ENCODE measurements around the gene SOST. TPM values are rescaled to one million over a fixed set of nuclear protein-coding genes. Genes with fewer than 3 reads are reported as not detected.

Gene SOST
- total RNA-seq (2022) (not detected in 2 replicates), Bru-seq, nascent RNA (not detected), BruChase-seq, experiment 1, labeled RNA remaining after a 6-hour chase (percentile 11 among the genes with signal in this experiment), BruChase-seq, experiment 2, labeled RNA remaining after a 2-hour chase (not detected)
- long read RNA-seq, result 0 reads

GRCh38 chr17:43758497-43759174 lies at the start of gene SOST:
TSS of gene SOST (minus strand) at chr17:43758791. CDS start at chr17:43758741, 50 bp downstream.
- Mint-ChIP-seq H3K4me3 (ENCODE audit: low read depth, unreplicated experiment) (no peak within 1 kb of the TSS), H3K36me3 (ENCODE audit: insufficient read depth, unreplicated experiment) (no peaks in the 10 kb centered on the region), H3K27ac (ENCODE audit: unreplicated experiment) (no peak within 1 kb of the TSS), H3K9me3 (ENCODE audit: low read depth, unreplicated experiment) (no peaks in the 10 kb centered on the region), H3K27me3 (ENCODE audit: unreplicated experiment) (peaks cover 67% of the 10 kb centered on the region), H3K4me1 (ENCODE audit: low read depth, unreplicated experiment) (peaks cover 1% of the 10 kb centered on the region)
- BruUV-seq (replicated peaks), result no TSS peak
- TF ChIP-seq, protein P1, sequence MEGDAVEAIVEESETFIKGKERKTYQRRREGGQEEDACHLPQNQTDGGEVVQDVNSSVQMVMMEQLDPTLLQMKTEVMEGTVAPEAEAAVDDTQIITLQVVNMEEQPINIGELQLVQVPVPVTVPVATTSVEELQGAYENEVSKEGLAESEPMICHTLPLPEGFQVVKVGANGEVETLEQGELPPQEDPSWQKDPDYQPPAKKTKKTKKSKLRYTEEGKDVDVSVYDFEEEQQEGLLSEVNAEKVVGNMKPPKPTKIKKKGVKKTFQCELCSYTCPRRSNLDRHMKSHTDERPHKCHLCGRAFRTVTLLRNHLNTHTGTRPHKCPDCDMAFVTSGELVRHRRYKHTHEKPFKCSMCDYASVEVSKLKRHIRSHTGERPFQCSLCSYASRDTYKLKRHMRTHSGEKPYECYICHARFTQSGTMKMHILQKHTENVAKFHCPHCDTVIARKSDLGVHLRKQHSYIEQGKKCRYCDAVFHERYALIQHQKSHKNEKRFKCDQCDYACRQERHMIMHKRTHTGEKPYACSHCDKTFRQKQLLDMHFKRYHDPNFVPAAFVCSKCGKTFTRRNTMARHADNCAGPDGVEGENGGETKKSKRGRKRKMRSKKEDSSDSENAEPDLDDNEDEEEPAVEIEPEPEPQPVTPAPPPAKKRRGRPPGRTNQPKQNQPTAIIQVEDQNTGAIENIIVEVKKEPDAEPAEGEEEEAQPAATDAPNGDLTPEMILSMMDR (IDR thresholded peaks at IDR 0.05; ENCODE audit: unreplicated experiment), result no peak
- CTCF ChIA-PET, result interaction anchor here (0.6 to 5.9 kb wide), 5 partner anchors 45 to 754 kb away, joined by 3 to 43 read pairs (median 3); no protein-coding TSS in a partner anchor
- DNase-seq, result no peak
- intact Hi-C loops (cut with micrococcal nuclease; ENCODE audit: unreplicated experiment), result no loop called here

DNA sequence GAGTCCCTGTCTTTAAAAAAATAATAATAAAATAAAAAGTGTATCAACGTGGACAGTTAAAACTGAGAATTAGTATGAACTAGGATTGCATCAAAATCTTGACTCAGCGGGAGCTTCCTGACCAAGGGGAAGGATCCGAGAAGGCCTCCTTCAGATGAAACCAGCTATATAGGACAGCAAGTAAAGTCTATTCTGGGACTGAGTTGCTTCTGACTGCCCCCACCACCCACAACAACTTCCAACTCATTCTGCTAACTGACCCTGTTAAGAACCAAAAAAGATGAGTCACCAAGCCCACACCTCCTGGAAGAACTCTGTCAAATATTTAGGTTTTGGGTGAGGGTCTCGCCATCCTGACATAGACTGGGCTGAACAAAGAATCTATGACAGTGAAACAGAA lies 49.5 kb upstream of the SOST start:
- DNase-seq, result no peak
- Mint-ChIP-seq H3K9me3 (ENCODE audit: low read depth, unreplicated experiment) (no peaks in the 10 kb centered on the region), H3K4me1 (ENCODE audit: low read depth, unreplicated experiment) (no peaks in the 10 kb centered on the region), H3K4me3 (ENCODE audit: low read depth, unreplicated experiment) (no peak overlapping the region), H3K27ac (ENCODE audit: unreplicated experiment) (no peak overlapping the region), H3K36me3 (ENCODE audit: insufficient read depth, unreplicated experiment) (peaks cover 7% of the 10 kb centered on the region), H3K27me3 (ENCODE audit: unreplicated experiment) (no peaks in the 10 kb centered on the region)
- intact Hi-C loops (cut with micrococcal nuclease; ENCODE audit: unreplicated experiment), result no loop called here
- TF ChIP-seq, protein P1 (IDR thresholded peaks at IDR 0.05; ENCODE audit: unreplicated experiment), result no peak
- CTCF ChIA-PET, result no interaction called here
- no TSS peak for BruUV-seq (replicated peaks)

DNA sequence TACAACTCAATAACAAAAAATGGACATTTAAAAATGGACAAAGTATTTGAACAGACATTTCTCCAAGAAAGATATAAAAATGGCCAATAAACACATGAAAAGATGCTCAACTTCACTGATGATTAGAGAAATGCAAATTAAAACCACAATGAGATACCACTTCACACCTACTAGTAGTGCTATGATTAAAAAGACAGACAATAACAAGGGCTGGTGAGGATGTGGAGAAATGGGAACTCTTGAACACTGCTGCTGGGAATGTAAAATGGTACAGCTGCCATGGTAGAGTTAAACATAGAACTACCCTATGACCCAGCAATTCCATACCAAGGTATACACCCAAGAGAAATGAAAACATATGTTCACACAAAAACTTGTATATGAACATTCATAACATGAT lies 46.5 kb upstream of the SOST start:
- no TSS peak for BruUV-seq (replicated peaks)
- TF ChIP-seq, protein P1 (IDR thresholded peaks at IDR 0.05; ENCODE audit: unreplicated experiment), result no peak
- Mint-ChIP-seq H3K27me3 (ENCODE audit: unreplicated experiment) (no peaks in the 10 kb centered on the region), H3K9me3 (ENCODE audit: low read depth, unreplicated experiment) (no peaks in the 10 kb centered on the region), H3K4me1 (ENCODE audit: low read depth, unreplicated experiment) (no peaks in the 10 kb centered on the region), H3K4me3 (ENCODE audit: low read depth, unreplicated experiment) (no peak overlapping the region), H3K36me3 (ENCODE audit: insufficient read depth, unreplicated experiment) (peaks cover 6% of the 10 kb centered on the region), H3K27ac (ENCODE audit: unreplicated experiment) (no peak overlapping the region)
- CTCF ChIA-PET, result interaction anchor here (1.1 kb wide), 1 partner anchor 38 kb away, joined by 3 read pairs; no protein-coding TSS in a partner anchor
- DNase-seq, result no peak
- intact Hi-C loops (cut with micrococcal nuclease; ENCODE audit: unreplicated experiment), result no loop called here

- no peaks in the 10 kb centered on the region for H3K9me3 Mint-ChIP-seq (ENCODE audit: low read depth, unreplicated experiment)
- CTCF ChIA-PET, result no interaction called here
- H3K27ac Mint-ChIP-seq (ENCODE audit: unreplicated experiment), result no peak overlapping the region
Measured at GRCh38 chr17:43803758-43804157, 45.2 kb upstream of the SOST start.

More at GRCh38 chr17:43803758-43804157, 45.2 kb upstream of the SOST start:
- Mint-ChIP-seq H3K4me1 (ENCODE audit: low read depth, unreplicated experiment) (no peaks in the 10 kb centered on the region), H3K27me3 (ENCODE audit: unreplicated experiment) (no peaks in the 10 kb centered on the region), H3K4me3 (ENCODE audit: low read depth, unreplicated experiment) (no peak overlapping the region), H3K36me3 (ENCODE audit: insufficient read depth, unreplicated experiment) (peaks cover 6% of the 10 kb centered on the region)
- DNase-seq, result no peak
- no TSS peak for BruUV-seq (replicated peaks)
- TF ChIP-seq, protein P1 (IDR thresholded peaks at IDR 0.05; ENCODE audit: unreplicated experiment), result no peak
- intact Hi-C loops (cut with micrococcal nuclease; ENCODE audit: unreplicated experiment), result no loop called here
